GM12872 (cell line): ENCODE data around the gene CYB561D2.

Experiments
- TF ChIP-seq, protein P1 (sequence below): IDR thresholded peaks from 3 replicates; pipeline ENCODE4 v1.5.1; 2011; ENCODE audit warnings: low read depth, mild to moderate bottlenecking, low read length, moderate library complexity; ENCODE audit not compliant: insufficient read depth

CYB561D2 gene

DNA sequence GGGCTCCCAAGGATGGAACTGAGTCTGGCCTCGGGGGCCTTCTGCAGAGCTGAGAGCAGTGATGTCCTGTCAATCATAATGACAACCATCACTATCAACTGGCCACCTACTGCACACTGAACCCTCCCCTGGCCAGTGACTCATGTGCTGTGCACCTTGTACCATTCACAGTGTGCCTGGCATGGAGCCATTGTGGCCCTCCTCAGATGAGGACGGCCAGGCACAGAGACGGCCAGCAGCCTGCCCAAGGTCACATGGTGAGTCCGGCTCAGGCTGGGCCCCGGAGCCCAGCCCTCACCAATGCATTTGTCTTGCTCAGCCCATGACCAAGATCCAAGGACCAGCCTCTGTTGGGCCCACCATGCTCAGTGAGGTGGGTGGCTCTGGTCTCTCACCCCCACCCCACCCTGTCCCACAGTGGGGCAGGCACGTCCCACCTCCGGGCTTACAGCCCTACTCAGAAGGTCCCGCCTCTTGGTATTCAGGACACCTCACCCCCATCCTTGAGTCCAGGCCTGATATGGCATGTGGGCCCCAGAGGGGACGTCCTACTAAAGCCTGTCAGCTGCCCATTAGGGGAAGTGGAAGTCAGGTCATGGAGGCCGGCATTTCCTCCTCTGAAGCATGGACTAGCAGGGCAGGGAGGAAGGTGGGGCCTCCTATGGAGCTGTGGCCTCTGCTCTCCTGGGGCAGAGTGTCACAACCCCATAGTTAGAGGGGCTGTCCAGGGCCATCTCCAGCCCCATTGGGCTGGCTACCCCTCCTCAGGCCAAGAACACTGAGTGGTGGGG, 44.6 kb downstream of the CYB561D2 start:
- TF ChIP-seq, protein P1, sequence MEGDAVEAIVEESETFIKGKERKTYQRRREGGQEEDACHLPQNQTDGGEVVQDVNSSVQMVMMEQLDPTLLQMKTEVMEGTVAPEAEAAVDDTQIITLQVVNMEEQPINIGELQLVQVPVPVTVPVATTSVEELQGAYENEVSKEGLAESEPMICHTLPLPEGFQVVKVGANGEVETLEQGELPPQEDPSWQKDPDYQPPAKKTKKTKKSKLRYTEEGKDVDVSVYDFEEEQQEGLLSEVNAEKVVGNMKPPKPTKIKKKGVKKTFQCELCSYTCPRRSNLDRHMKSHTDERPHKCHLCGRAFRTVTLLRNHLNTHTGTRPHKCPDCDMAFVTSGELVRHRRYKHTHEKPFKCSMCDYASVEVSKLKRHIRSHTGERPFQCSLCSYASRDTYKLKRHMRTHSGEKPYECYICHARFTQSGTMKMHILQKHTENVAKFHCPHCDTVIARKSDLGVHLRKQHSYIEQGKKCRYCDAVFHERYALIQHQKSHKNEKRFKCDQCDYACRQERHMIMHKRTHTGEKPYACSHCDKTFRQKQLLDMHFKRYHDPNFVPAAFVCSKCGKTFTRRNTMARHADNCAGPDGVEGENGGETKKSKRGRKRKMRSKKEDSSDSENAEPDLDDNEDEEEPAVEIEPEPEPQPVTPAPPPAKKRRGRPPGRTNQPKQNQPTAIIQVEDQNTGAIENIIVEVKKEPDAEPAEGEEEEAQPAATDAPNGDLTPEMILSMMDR, result no peak

DNA sequence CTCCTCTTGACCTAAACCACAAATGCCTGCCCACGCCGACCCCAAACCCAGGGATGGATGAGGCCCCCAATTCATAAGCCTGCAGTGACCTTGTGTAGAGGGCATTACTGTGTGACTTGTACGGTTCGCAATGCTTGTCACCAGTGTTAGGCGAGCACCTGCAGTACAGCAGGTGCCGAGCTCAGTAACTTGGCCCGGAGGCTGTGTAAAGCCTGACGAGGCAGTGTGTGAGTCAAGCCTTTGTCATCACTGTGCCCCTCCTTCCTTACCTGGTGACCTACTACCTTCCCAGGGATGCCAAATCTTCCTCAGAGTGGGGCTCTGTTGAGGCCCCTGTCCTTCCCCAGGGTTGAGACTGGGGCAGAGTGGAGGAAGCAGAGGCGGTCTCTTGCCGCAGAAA, 45.8 kb downstream of the CYB561D2 start:
- TF ChIP-seq, protein P1, result no peak

DNA sequence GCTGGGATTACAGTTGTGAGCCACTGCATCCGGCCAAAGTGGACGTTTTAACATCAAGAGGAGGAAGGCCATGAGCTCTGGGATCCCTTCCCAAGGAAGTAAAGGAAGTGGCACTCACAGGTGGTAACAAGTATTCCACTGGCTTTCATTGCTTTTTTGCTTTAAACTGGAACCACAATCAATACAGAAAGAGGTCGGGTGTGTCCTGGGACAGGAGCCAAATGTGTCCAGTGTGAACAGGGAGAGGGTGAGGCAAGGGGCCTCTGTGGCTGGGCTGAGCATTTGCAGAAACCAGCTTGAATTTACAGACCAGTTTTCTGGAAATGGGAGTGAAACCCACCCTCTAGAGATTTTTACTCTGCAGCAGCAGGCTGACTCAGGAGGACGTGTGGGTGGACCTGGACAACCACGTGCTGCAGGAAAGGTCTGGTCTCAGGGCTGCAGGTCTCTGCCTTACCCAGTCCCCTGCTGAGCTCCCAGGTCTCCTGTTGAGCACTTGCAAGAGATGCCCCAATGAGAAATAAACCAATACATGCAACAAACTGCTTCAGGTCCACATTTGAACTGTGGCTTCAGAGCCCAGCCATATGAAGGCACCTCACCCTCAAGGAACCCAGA, 51.4 kb downstream of the CYB561D2 start:
- TF ChIP-seq, protein P1, result no peak
